Adrenal gland (tissue), 5 donors: ENCODE data around the gene PSMG1.

Experiments used
- CTCF ChIP-seq, 6 experiments: fragments of 450-650 bp in 4 of 6; fragments of 200-600 bp in 2 of 6; sonication (generic) in 1 of 6; IDR thresholded peaks; 1 replicate in 5 of 6; 2 replicates in 1 of 6; pipeline versions ENCODE4 v1.5.1 to v1.8.0; 2016 to 2021; ENCODE audit warnings: antibody characterized with exemption in 6 of 6, mild to moderate bottlenecking in 2 of 6, moderate library complexity in 1 of 6
- POLR2A ChIP-seq, 2 donors: fragments of 450-650 bp; IDR thresholded peaks; one replicate each; pipeline ENCODE4 v1.6.1; 2017; ENCODE audit warnings: antibody characterized with exemption in 2 of 2, mild to moderate bottlenecking in 2 of 2, moderate library complexity in 1 of 2
- donor health status: DM: no; HTN: no; CAD: no.

GRCh38 chr21:39132248-39132647, 51.0 kb downstream of the PSMG1 start:
- TF ChIP-seq CTCF (IDR thresholded peaks at IDR 0.05) (no peak), POLR2A (IDR thresholded peaks at IDR 0.05) (no peak)
